ENCODE results near the gene ZNF580. TPM values are rescaled to one million over a fixed set of nuclear protein-coding genes. Genes with fewer than 3 reads are reported as not detected.

Gene ZNF580
- total RNA-seq, 1 experiment from 2014 or later = 21.6 TPM

DNA sequence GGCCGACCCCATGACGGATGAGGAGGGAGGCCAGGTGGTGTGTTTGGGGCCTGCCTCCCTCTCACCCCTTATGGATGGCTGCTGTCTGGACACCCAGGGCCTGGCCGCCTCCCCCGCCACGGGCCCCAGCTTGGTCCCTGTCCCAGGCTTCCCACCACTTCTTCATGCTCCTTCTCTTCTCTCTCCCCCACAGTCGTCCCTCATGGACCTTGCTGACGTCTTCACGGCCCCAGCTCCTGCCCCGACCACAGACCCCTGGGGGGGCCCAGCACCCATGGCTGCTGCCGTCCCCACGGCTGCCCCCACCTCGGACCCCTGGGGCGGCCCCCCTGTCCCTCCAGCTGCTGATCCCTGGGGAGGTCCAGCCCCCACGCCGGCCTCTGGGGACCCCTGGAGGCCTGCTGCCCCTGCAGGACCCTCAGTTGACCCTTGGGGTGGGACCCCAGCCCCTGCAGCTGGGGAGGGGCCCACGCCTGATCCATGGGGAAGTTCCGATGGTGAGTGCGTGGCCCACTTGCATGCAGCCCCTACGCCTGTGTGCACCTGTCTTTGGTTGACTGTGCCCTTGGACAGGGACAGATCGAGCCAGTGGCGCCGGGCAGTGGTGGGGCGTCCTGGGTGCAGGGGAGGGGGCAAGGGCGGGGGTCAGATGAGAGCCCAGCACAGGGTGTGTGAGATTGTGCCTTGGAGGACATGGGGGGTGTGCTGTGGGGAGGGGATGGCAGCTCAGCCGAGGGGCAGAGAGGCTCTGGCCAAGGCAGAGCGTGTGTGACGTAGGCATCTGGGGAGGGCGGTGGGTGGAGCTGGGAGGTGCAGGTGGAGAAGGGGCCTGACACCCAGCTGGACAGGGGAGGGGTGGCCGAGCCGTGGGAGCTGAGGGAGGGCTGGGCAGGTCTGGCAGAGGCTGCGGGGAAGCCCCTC is 51.0 kb downstream of the ZNF580 start:
- DNase-seq (ENCODE audit: low spot score) = no peak

DNA sequence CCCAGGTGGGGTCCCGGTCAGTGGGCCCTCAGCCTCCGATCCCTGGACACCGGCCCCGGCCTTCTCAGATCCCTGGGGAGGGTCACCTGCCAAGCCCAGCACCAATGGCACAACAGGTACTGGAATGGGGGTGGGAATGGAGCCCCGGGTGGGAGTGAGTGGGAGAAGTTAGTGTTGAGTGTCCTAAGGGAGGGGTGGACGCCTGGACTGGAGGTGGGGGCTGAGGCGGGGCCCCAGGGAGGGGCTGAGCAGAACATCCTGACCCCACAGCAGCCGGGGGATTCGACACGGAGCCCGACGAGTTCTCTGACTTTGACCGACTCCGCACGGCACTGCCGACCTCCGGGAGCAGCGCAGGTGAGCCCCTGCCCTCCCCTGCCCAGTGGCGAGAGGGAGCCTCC is 51.9 kb downstream of the ZNF580 start:
- no peak for DNase-seq (ENCODE audit: low spot score)

Other genes starting within 250 kb of the ZNF580 start
- gene UBE2S, start 233.2 kb upstream of the ZNF580 start, total RNA-seq (2014; rRNA removed; shearing (Covaris generic)) = 272 and 464 TPM in 2 replicates
- gene SHISA7, start 197.7 kb upstream of the ZNF580 start, total RNA-seq (2014; rRNA removed; shearing (Covaris generic)) = not detected in 2 replicates
- 114 and 139 TPM in 2 replicates for gene ISOC2, start 179.4 kb upstream of the ZNF580 start, total RNA-seq (2014; rRNA removed; shearing (Covaris generic))
- gene C19orf85, start 176.3 kb upstream of the ZNF580 start, total RNA-seq (2014; rRNA removed; shearing (Covaris generic)) = 0.07 TPM in 1 of 2 replicates, not detected in the other
- gene ZNF628, start 164.4 kb upstream of the ZNF580 start, total RNA-seq (2014; rRNA removed; shearing (Covaris generic)) = 4.1 and 4.8 TPM in 2 replicates
- gene NAT14, start 155.8 kb upstream of the ZNF580 start, total RNA-seq (2014; rRNA removed; shearing (Covaris generic)) = 56.2 and 65.7 TPM in 2 replicates
- 1.1 and 1.2 TPM in 2 replicates for gene SSC5D, start 152.6 kb upstream of the ZNF580 start, total RNA-seq (2014; rRNA removed; shearing (Covaris generic))
- gene SBK2, start 103.9 kb upstream of the ZNF580 start, total RNA-seq (2014; rRNA removed; shearing (Covaris generic)) = 0.38 TPM in 1 of 2 replicates, not detected in the other
- gene SBK3, start 95.5 kb upstream of the ZNF580 start, total RNA-seq (2014; rRNA removed; shearing (Covaris generic)) = 0.19 and 0.81 TPM in 2 replicates
- 7.9 and 16.6 TPM in 2 replicates for gene ZNF579, start 60.2 kb upstream of the ZNF580 start, total RNA-seq (2014; rRNA removed; shearing (Covaris generic))
- 11.5 and 11.7 TPM in 2 replicates for gene FIZ1, start 41.5 kb upstream of the ZNF580 start, total RNA-seq (2014; rRNA removed; shearing (Covaris generic))
- gene ZNF524, start 40.7 kb upstream of the ZNF580 start, total RNA-seq (2014; rRNA removed; shearing (Covaris generic)) = 20.0 and 23.7 TPM in 2 replicates
- gene ZNF865, start 35.4 kb upstream of the ZNF580 start, total RNA-seq (2014; rRNA removed; shearing (Covaris generic)) = 0.81 and 1.4 TPM in 2 replicates
- gene ZNF784, start 16.4 kb upstream of the ZNF580 start, total RNA-seq (2014; rRNA removed; shearing (Covaris generic)) = 0.62 and 6.5 TPM in 2 replicates
- 7.3 and 20.2 TPM in 2 replicates for gene ZNF581, start 2.6 kb downstream of the ZNF580 start, total RNA-seq (2014; rRNA removed; shearing (Covaris generic))
- 2.6 and 6.0 TPM in 2 replicates for gene CCDC106, start 7.2 kb downstream of the ZNF580 start, total RNA-seq (2014; rRNA removed; shearing (Covaris generic))
- 143 and 169 TPM in 2 replicates for gene U2AF2, start 14.0 kb downstream of the ZNF580 start, total RNA-seq (2014; rRNA removed; shearing (Covaris generic))
- 135 and 138 TPM in 2 replicates for gene EPN1, start 34.2 kb downstream of the ZNF580 start, total RNA-seq (2014; rRNA removed; shearing (Covaris generic))
- not detected in 2 replicates for gene NLRP9, start 97.4 kb downstream of the ZNF580 start, total RNA-seq (2014; rRNA removed; shearing (Covaris generic))
- gene RFPL4A, start 118.1 kb downstream of the ZNF580 start, total RNA-seq (2014; rRNA removed; shearing (Covaris generic)) = not detected in 2 replicates
- 1.6 TPM in 1 of 2 replicates, not detected in the other for gene RFPL4AL1, start 128.1 kb downstream of the ZNF580 start, total RNA-seq (2014; rRNA removed; shearing (Covaris generic))
- 2.5 and 4.9 TPM in 2 replicates for gene NLRP11, start 191.0 kb downstream of the ZNF580 start, total RNA-seq (2014; rRNA removed; shearing (Covaris generic))
- 0.03 TPM in 1 of 2 replicates, not detected in the other for gene NLRP4, start 195.5 kb downstream of the ZNF580 start, total RNA-seq (2014; rRNA removed; shearing (Covaris generic))